Muscle of arm (tissue), 12 donors: Measurements from ENCODE around the gene MAD1L1. TPM values are rescaled to one million over a fixed set of nuclear protein-coding genes. Genes with fewer than 3 reads are reported as not detected.

Source experiments
- DNase-seq: peaks from one replicate; pipeline ENCODE4 v3.0.0-alpha.2; 2013
- polyA plus RNA-seq, 12 donors: library from polyadenylated mRNA; unstranded; fragments of 120-200 nt; gene quantifications; one replicate each; pipeline ENCODE4 v1.2.1, GENCODE V29; 2013; ENCODE audit not compliant: insufficient read length in 12 of 12

Gene MAD1L1
- polyA plus RNA-seq, 12 donors = 16.2 to 60.1 (median 22.4) TPM; not detected in 1

DNA sequence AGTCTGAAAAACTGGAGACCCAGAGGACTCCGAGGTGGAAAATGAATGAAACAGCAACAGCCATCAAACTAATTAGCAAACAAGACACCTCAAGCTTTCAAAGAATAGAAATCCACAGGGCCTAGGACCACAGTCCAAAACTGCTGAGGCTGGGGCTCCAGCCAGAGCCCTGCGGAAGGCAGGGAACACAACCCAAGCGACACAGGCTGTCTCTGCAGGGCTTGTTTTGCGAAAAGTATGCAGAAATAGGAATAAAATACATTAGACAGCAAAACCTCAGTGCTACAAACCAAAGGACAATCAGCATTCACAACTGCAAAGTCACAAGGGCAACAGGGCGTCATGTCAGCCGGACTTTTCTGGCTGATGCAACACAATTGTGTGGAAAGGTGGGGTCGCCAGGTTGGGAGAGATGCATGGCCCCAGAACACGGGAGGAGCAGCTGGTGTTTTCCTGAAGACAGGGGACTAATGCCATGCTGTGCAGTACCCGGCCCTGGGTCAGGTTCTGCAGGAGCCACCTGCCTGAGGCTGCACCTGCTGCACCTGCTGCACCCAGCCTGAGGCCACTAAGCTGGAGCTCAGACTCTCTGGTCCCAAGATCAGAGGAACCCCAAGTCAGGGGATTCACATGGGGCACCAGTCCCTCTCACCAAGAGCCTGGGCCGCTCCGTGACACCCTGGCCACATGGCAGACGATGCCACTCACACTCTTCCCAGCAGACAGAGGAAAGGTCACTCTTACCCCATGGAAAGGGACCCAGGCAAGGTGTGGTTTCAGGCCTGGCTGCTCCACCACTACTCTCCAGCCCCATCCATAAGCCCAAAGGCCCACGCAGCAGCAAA lies 74.2 kb downstream of the MAD1L1 start:
- no peak for DNase-seq

DNA sequence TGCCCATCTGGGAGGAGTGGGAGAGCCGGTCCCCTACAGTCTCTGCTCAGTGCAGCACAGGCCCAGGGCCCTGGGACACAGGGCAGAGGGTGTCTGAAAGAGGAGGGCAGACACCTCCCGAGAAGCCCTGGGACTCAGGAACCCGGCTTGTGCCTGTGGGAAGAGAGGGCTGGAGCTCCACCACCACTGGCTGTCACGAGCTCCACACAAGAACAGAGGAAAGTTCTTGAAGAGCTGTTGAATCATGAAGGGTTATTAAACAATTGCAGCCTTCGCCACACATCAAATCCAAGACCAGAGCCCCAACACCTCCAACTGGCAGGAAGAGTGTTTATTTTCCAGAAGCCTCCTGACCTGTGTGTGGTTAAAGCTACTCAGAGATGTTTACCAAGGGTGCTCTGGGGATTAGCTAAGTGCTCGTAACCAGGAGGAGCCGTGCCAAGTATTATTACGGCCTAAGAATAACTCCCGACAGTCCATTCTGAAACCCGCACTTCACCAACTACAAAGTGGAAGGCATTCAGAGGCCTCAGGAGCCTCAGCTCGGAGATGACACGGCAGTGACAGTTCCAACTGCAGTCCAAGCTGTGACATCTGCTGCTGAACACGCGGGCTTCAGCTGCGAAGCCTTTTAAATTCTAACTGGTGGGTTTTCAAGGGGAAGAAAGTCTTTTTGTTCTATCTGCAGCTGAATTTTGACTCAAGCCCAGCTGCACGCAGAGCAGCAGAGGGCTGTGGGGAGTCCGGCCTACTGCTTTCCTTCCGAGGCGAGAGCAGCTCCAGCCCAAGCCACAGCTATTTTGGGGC lies 75.1 kb downstream of the MAD1L1 start:
- peak; percentile 53 for DNase-seq

DNA sequence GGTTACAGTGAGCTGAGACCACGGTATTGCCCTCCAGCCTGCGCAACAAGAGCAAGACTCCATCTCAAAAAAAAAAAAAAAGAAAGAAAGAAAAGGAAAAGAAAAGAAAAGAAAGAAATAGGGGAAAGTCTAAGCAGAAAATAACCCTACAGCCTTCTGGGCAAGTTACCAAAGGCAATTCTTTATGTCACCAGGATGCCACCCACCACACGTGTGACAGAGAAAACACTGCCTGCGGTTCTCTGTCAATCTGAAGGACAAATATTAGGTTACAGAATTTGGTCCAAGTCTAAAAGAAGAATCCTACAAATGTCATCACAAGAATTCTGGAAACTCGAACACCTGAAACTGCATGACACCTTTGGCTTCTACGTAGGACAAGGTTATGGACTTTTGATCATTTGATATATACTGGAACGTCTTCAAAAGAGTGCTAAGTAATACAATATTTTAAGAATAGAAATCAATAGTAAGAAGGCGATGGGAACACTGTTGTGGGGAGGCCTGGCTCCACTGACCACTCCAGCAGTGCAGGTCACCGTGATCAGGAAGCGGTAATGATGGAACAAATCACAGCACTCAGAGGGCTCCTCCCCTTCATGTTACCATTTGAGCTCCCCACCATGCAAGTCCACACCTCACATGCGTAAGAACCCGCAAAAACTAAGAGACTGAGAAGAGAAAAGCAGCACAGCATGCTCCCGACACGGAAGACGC lies 75.8 kb downstream of the MAD1L1 start:
- DNase-seq = no peak

DNA sequence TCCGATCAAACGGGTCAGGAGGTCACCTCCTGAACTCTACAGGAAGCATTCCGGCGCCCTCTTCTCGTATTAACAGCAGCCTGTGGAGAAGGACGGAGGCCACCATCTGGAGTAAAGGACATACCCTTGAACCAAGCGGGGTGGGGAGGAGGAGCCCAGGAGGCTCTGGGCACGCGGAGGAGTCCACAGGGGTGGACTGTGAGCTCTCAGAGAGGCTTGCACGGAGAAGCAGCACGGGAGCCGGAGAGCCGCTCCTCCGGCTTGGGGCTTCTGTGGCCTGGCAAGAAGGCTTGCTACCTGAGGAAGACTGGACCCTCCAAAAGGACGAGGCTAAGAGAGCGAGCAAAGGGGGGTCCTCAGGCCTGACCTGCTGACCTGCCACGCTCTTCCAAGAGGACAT lies 77.9 kb downstream of the MAD1L1 start:
- no peak for DNase-seq

DNA sequence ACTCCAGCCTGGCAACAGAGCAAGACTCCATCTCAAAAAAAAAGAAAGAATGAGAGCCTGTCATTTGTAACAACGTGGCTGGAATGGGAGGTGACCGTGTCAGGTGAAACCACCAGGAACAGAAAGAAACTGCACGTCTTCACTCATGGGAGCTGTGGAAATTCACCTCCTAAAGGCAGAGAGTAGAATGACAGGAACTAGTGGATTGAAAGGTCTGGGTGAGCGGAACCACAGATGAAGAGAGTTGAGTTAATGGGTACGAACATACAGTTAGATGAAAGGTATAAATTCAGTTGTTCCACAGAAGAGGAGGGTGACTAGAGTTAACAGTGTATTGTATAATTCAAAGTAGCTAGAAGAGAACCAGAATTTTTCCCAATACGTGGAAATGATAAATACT lies 78.6 kb downstream of the MAD1L1 start:
- no peak for DNase-seq

DNA sequence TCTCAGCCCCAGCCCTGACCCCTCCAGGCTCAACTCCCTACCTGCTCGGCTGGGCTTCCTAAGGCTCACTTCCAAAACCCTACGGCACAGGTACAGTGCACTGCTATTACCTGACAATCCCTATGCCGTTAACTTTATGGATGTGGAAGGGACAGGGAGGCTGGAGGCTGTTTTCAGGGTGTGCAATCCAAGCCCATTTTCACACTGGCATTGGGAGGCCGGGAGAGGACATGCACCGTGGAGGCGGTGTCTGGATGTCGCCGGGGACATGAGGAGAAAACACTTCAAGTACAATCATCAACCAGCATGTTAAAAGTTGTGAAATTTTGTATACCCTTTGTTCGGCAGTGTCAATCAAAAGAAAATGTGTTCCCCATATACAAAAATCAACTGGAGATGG lies 80.1 kb downstream of the MAD1L1 start:
- DNase-seq = no peak

DNA sequence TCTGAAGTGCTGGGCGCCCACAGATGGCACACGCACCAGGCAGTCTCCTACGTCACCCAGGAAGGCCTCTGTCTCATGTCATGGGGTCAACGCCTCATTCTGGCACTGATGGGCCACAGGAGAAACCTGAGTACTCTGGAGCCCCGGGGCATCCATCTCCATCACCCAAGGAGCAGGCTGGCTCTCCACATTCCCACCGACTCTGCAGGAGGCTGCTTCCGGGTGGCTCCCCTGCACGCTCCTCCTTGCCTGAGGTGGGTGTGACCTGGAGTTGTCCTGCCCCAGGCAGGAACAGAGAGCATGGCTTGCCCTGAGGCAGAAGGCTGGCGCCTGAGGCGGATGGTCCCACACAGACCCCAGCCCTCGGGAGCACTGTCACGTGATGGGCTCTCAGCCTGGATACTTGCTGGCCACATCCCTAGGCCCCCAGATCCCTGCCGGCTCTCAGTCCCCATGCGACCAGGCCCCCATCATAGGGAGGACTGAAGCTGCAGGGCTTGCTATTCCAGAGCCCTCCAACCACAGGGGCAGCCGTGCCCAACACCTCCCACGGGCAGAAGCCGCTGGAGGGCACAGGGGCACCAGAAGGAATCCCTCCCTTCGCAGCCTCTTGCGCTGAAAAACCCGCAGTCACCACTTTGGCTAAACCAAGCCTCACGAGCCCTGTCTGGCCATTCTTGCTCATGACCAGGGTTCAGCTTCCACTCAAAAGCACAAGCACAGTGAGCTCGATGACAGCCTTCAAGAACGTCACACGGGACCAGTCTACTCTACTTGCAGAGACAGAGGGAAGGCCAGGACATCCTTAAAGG lies 80.7 kb downstream of the MAD1L1 start:
- DNase-seq = no peak

DNA sequence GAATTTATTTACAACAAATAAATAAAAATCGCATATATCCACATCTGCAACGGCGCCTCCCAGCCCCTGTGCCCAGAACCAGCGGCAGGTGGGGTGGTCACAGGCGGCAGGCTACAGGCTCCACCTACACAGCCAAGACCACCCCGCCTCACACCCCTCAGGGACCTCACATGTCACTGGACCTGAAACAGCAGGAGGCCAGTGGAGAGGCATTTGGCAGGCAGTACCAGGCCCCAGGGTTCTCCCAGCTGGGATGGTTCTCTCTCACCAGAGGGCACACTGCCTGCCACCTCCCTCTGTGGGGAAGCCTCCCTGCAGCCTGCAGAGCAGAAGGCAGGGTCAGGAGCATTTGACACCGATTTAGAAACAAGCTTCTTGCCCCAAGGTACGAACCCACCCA lies 81.5 kb downstream of the MAD1L1 start:
- DNase-seq = no peak

DNA sequence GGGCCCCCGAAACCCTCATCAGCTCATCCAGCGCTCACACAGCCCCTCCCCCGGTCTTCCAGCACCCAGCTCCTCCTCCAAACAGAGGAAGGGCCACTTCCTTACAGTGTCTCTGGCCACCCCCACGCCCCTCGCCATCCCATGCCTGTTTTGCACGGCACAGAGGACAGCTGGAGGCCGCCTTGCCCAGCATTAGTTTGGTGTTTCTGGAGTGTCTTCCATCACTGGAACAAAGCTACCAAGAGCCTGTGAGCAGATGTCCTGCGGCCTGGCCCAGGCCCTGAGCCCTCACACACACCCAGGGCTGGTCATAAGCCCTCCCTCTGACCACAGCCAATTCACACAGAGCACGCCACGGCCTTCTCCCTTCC lies 82.3 kb downstream of the MAD1L1 start:
- DNase-seq = no peak

DNA sequence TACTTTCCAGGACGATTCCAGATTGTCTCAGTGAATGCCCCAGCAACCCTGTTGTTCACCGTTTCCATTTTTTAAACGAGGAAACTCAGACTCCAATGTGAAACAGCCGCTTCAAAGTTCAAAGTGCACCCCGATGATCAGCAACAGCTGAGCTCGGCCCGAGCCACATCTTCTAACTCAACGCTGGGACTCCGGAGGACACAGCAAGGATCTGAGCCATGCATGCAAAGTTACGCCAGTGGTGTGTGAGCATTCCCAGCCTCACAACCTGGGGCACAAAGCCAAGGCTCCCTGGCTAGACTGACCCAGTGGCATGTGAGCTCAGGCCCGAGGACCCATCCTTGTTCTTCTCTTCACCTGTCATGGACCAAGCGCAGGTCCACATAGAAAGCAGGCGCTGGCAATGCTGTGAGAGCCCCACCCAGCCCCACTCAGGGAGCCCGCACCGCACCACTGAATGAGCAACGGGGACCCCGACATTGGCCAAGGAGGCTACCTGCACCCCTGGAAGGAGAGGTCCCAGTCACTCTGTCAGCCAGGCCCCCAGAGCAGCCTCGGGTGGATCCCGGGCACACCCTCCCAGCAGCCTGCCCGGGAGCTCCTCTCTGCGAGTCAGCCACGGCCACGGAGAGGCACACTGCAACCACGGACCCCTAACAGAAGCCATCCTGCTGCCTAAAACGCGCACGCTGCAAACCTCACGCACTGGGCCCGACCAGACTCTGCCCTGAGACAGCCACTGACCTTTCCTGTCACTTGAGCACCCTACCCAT lies 82.9 kb downstream of the MAD1L1 start:
- no peak for DNase-seq

DNA sequence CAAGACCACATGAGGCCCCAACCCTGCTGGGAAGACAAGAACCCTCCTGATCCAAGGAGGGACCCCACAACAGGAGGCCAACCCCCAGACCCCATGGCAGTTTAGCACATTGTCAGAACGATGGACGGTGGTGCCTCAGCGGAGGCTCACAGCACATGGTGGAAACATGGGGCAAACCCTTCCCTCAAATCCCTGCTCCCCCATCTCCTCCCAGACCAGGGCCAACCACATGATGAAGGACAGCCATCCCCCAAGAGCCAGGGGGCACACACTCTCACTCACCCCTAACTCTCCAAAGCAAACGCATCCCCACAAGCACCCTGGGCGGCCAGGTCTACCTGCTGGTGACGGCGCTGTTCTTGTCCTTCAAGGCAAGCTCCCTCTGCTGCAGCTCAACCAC lies 83.9 kb downstream of the MAD1L1 start:
- no peak for DNase-seq

DNA sequence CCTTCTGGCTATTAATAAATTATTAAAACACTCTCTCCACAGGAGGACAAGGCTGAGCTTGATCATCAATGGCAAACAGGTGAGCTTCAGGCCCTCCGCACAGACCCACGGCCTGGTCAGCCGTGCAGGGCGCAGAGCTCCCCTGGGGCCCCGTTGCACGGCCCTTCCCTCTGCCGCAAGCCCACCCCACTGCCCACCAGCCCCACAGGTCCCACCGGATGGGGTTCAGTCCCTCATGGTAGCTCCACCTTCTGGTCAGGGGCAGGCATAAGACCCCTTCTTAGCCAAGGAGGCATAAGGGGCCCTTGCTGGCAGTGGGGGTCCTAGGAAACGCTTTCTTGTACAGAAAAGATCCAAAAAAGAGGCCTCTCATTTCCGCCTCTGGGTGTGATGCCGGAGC lies 84.6 kb downstream of the MAD1L1 start:
- no peak for DNase-seq

DNA sequence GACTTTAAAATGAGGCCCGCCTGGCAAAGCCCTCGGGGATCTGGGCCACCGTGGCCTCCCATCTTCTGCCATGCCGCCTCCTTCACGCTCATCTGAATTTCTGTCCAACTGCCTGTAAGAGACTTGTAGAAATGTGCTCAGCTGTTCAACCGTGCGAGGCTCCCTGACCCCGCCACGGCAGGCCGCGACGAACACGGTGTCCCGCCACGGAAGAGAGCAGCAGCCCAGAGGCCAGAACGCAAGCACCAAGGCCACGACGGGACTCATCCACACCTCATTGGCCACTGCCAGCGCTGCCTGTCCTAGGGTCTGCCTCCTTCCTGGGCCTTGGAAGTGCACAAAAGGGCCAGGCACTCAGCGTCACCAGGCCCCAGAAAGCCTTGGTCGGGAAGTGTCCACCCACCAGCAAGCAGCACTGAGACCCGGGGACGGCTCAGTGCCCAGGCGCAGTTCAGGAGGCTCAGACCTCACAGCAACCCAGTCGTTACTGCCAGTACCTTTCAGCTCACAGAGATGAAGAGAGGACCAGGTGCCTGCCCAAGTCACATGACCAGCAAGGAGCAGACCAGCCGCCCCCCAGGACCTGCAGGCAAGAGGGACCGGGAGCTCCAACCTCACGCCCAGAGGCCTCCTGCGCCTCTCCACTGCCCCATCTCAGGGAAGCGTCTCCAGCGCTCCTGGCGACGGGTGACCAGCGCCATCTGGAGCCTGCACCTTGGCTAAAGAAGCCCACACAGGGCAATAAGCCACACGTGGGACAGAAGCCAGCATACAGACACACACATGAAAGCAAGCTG lies 85.9 kb downstream of the MAD1L1 start:
- no peak for DNase-seq

DNA sequence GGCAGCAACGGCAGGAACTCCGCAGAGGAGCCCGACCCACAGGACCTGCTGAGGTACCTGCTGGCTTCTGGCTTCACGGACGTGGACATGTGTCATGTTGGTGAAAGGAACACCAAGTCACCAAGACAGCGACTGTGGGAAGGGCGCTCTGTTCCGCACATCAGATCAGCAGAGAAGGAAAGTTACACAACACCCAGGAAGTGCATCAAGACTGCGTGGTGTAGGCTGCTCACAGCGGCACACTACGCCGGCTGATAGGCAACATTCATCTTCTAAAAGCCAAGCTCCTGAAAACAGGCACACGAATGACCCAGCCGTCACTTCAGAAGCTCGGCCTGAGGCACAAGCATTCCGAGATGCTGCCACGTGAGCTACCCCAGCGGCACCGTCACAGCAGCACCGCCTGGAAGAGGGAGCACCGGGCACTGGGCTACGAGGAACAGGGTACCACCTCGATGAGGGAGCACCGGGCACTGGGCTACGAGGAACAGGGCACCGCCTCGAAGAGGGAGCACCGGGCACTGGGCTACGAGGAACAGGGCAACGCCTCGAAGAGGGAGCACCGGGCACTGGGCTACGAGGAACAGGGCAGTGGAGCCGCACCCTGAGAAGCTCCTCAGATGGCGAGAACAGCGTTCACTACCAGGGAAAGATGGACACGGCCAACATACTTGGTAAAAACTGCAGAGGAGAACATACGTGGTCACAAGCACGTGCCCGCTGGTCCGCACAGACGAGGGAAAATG lies 86.7 kb downstream of the MAD1L1 start:
- DNase-seq = no peak

DNA sequence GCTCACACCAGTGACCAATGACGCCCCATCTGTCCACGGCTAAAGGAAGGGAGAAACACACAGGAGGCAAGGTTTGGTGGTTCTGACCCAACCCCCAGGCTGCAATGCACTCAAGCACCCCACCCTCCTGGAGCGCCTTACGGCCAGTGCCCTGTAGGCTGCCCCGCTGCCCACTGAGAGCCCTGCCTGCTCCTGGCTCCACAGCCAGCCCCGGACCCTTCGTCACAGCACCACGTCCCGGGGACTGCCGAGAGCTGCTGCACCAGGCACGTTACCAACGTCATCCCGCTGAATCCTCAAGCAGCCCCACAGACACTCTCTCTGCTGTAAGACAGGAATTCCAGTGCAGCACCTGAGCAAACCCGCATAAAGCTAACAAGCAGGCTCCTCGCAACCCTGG lies 87.8 kb downstream of the MAD1L1 start:
- DNase-seq = no peak

DNA sequence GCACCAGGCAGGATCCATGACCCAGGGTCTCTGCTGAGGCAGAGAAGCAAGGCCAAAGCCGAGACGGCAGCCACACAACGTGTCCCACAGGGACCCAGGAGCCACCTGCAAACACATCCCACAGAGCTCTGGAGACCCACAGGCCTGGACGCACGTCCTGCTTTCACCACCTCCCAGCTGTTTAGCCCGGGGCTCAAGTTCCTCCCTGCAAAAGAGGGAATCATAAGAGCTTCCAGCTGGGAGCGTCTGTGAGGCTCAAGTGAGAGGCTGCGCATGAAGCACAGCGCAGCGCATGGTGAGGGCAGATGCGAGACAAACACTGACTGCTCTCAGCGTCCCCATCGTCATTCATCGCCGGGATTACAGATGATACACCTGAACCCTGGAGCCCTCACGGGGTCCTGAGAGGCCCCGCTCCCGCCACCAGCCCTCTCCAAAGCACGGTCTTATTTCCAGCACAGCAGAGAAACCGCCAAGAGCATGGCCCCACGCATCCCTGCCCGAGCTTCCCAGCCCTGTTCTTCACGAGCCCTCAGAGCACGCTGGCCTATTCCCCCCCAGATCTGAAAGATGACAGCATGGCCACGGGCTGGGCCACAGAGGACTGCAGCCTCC lies 88.7 kb downstream of the MAD1L1 start:
- DNase-seq = no peak

DNA sequence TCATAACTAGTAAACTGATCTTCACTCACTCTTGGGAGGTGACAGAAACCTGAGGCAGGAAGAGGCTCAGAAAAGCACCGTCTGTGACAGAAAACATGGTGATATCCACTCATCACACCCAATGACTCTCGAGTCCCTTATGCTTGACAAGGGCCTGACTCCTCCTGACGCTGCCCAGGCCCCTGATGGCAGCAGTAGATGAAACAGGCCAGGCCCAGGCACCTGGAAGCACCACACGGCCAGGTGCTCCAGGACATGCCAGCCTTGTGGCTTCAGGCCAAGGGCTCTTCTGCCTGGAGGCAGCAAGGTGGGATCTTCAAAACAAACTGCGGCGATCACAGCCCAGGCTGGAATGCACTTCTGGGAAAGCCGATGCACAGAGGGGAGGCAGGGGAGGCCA lies 89.3 kb downstream of the MAD1L1 start:
- no peak for DNase-seq

DNA sequence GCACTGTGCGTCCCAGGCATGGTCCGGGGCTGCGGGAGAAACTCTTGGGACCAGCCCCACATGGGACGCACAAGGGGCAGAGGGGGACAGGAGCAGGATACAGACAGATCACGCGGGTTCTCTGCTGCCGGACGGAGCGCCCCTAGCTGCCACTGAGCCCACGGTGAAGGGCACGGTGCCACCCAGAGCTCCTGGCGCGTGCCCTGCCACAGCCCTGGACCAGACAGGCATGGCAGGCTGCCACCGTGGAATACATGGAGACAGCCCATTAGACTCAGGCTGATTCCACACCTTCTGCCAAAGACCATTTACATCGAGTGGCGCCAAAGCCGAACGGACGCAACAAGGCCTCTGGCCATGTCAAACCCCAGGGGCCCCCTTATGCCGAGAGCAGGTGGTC lies 90.4 kb downstream of the MAD1L1 start:
- DNase-seq = no peak

DNA sequence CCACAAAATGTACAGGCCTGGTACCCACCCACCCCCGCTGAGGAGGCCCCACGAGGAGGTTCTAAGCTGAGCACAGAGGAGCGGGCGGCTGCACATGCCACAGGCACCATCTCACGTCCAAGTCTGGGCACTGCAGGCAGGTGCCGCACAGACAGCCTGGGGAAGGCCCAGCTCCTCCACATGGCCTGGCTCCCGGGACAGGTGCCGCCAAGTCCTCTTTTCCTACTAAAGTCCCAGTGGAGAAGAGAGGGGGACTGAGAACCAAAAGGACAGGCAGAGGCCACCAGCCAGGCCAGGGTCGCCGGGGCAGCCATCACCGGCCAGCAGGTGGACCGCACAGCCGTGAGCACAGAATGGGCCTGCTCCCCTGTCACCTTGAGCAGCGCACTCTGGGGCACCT lies 91.1 kb downstream of the MAD1L1 start:
- DNase-seq = no peak
